ENCODE results near the gene FCHSD2. TPM values are rescaled to one million over a fixed set of nuclear protein-coding genes. Genes with fewer than 3 reads are reported as not detected.

Gene FCHSD2
- polyA plus RNA-seq, 3 donors = 35.1 to 49.7 (median 44.9) TPM

GRCh38 chr11:73175551-73176144, 33.5 kb upstream of the FCHSD2 start:
- no peak for DNase-seq (ENCODE audit: extremely low read depth in 1 of 11, low read depth in 9 of 11, low spot score in 4 of 11)

DNA sequence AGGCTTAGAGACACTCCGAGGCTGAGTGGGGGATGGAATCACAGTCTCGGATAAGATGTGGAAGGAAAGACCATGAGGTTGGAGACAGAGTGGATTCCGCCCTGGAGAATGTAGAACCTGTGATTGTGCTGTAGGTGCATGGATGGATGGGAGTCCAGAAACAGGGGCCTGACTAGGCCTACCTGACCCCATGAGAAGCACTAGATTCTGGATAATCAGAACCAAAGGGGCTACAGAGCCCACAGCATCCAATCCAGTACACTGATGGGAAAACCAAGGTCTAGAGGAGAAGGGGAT, 32.3 kb upstream of the FCHSD2 start:
- DNase-seq (ENCODE audit: extremely low read depth in 1 of 11, low read depth in 9 of 11, low spot score in 4 of 11) = no peak

- no peak for DNase-seq (ENCODE audit: extremely low read depth in 1 of 11, low read depth in 9 of 11, low spot score in 4 of 11)
Observed at GRCh38 chr11:73173755-73174494, 31.8 kb upstream of the FCHSD2 start.

DNA sequence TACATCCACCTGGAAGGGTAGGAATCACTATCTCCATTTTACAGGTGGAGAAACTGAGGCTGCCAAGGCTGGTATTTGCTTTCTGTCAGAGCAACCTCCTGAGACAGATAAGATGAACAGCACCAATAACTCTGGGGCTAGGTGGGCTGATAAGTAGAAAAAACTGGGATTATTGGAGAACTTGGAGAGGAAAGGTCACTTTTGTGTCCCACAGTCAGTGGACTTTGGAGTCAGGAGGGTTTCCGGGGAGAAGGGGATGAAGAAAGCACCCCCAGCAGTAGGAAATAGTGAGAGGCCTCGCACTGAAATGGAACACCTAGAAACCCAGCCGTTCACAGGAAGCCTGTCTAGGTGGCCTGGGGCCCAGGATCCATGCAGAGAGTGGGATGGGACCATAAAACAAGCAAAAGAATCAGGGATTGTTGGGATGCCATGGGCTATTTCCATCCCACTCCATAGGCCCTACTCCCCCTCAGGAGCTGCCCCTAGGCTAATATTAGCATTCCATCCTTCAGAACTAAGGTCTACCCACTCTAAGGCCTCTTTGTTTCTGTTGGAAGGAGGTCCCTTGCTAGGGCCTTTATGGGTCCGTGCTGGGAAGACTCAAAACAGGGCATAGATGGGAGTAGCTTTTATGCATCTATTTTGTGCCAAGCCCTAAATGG, 31.0 kb upstream of the FCHSD2 start:
- DNase-seq (ENCODE audit: extremely low read depth in 1 of 11, low read depth in 9 of 11, low spot score in 4 of 11) = no peak

DNA sequence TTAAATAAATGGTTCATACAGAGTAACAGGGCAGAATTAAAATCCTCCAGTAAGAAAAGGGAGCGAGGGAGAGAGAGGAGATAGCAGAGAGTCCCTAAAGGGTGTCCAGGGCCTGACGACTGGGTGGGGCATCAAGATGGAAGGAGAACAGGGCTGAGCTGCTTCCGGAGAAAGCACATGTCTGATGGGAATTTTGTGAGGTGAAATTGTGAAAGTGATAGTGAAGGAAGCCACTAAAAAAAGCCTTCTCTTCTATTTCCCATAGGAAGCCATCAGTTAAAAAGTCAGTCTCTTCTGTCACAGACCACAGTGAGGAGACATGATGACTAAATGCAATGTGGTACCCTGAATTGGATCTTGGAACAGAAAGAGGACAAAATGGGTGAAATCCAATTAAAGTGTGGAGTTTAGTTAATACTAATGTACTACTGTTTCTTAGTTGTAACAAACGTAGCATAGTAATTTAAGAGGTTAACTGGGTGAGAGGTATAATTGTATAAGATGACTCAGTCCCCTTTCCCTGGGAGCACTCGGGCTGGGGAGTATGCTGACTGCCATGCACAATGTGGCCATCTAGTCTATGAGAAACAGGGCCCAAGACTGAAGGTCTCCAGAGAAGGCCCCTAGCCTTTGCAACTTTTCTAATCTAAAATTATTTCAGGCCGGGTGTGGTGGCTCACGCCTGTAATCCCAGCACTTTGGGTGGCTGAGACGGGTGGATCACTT, 29.5 kb upstream of the FCHSD2 start:
- DNase-seq (ENCODE audit: extremely low read depth in 1 of 11, low read depth in 9 of 11, low spot score in 4 of 11) = no peak

DNA sequence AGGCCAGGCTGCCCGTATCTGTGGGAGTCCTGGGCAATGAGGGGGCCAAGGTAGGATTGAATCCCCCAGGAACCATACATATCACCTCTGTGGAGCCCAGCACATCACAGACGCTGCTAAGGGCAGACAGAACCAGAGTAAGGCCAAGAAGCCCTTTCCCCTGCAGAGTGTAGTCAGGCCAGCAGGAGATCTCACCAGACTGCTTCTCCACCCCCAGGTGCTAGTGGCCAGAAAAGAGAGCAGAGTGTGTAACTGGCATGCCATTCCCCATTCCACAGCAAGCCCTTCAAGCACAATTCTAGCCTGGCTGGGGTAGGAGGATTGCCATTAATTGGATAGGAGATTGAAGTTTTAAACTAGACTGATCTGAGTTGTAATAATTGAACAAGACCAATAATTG, 28.0 kb upstream of the FCHSD2 start:
- no peak for DNase-seq (ENCODE audit: extremely low read depth in 1 of 11, low read depth in 9 of 11, low spot score in 4 of 11)

- DNase-seq (ENCODE audit: extremely low read depth in 1 of 11, low read depth in 9 of 11, low spot score in 4 of 11) = no peak
Observed at GRCh38 chr11:73168925-73169579, 26.9 kb upstream of the FCHSD2 start.

- no peak for DNase-seq (ENCODE audit: extremely low read depth in 1 of 11, low read depth in 9 of 11, low spot score in 4 of 11)
Observed at GRCh38 chr11:73167363-73167954, 25.3 kb upstream of the FCHSD2 start.

GRCh38 chr11:73164803-73165540, 22.9 kb upstream of the FCHSD2 start:
- DNase-seq (ENCODE audit: extremely low read depth in 1 of 11, low read depth in 9 of 11, low spot score in 4 of 11) = no peak

DNA sequence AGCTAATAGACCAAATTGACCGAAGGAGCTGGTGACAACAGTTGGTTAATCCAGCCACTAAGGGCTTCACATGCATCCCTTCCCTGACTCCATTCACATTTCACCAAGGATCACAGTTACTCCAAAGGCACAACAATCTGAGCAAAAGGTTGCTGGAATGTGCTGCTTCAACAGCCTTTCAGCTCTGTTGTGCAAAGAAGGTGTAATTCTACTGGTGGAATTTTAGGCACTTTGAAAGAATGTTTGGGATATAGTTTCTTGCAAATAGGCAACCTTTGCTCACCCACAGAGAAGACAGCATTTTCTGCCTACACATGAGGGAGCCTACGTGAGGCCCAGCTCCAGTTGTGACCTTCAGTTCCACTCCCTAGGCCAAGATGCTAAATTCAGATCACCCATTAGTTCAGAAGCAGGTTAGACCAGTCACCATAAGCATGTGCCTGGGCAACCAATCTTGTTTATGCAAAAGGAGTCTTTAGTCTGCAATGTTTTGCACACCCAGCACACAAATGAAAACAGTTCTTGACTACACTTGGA, 21.6 kb upstream of the FCHSD2 start:
- no peak for DNase-seq (ENCODE audit: extremely low read depth in 1 of 11, low read depth in 9 of 11, low spot score in 4 of 11)

GRCh38 chr11:73162196-73162740, 20.1 kb upstream of the FCHSD2 start:
- no peak for DNase-seq (ENCODE audit: extremely low read depth in 1 of 11, low read depth in 9 of 11, low spot score in 4 of 11)

DNA sequence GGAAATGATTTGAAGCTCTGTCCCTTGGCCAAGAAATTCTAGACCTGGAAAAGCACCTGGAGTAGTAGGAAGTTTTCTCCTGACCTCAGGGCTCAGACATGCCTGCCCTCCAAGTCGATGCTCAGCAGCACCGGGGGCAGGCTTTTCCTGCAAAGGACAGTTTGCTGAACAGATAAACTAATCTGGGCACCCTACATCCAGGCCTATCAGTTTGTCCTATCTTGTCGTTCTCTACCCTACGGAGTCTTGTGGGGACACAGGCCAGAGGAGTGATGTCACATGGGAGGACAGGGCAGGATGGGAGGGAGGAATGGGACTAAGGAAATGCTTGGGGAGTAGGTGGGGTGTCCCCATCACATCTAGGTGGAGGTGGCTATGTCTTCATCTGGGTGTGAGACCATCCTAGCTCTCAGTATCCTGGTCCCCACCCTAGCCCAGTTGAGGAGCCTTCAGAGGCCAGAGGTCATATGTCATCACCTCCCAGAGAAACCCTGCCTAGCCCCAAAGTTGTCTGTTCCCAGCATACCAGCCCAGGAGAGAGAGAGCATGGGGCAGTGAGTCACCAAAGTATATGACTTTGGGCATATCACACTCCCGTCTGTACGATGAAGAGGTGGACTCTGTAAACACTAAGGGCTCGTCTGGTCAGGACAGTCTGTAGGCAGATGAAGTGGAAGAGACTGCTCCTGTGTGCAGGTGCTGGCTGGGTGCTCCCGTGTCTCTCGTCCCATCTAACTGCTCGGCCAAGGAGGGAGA, 18.1 kb upstream of the FCHSD2 start:
- no peak for DNase-seq (ENCODE audit: extremely low read depth in 1 of 11, low read depth in 9 of 11, low spot score in 4 of 11)

GRCh38 chr11:73159297-73159696, 17.2 kb upstream of the FCHSD2 start:
- DNase-seq (ENCODE audit: extremely low read depth in 1 of 11, low read depth in 9 of 11, low spot score in 4 of 11) = no peak

- no peak for DNase-seq (ENCODE audit: extremely low read depth in 1 of 11, low read depth in 9 of 11, low spot score in 4 of 11)
Observed at GRCh38 chr11:73158356-73159051, 16.4 kb upstream of the FCHSD2 start.

DNA sequence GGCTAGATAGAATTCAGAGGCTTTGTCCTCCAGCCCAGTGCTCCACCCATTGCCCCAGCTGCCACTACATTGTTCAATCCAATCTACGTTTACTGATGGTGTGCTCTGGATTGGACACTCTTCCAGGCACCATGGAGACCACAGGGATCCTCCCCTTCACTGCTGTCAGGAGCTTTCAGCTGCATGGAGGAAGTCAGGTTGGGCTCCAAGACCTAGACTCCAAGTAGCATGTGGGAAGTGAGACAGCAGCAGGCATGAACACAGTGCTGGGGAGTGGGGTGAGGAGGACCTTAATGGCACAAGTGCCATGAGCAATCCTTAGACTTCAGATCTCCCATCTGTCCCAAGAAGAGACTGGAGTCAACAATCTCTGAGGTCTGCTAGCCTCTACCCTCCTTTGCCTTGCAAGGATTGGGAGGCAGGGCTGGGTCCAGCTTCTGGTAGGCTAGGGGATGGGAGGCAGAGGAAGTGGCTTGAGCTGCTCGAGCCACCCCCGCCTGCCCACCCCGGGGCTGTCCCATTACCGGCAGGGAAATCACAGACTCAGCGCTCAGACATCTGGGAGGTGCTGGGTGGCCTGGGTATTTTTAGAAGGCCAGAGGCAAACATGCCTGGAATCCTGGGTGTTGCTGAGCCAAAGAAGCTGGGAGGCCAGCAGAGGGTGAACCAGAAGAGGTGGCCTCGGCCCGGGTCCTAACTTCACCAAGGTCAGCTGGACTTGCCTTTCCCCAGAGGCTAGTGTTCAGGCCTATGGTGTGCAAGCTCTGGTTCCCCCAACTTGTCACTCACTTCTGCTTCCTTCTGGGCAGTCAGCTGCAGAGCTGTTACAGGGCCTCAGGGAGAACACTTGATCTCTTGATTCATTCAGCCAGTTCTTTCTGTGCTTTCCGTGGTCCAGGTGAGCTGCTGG, 15.2 kb upstream of the FCHSD2 start:
- DNase-seq (ENCODE audit: extremely low read depth in 1 of 11, low read depth in 9 of 11, low spot score in 4 of 11) = no peak

GRCh38 chr11:73156686-73157085, 14.6 kb upstream of the FCHSD2 start:
- no peak for DNase-seq (ENCODE audit: extremely low read depth in 1 of 11, low read depth in 9 of 11, low spot score in 4 of 11)
